Large intestine (tissue), 3 donors: ENCODE measurements around the gene LYPD5. TPM values are rescaled to one million over a fixed set of nuclear protein-coding genes. Genes with fewer than 3 reads are reported as not detected.
"Not testable (repeated sequence)": the region's sequence is repeated elsewhere in the genome, so short reads cannot be mapped to it uniquely, and the experiment has no call there.

Experiments used
- DNase-seq, 2 donors: peaks; one replicate each; pipeline versions ENCODE4 v3.0.0 to v3.0.0-alpha.2; 2013
- H3K27ac ChIP-seq: one replicate; pipeline ENCODE4 v1.5.1; 2013; ENCODE audit warnings: low read length
- H3K27me3 ChIP-seq: 2 replicates; pipeline ENCODE4 v1.6.1; 2013; ENCODE audit warnings: low read length; ENCODE audit not compliant: control insufficient read depth, insufficient read depth
- H3K36me3 ChIP-seq: 2 replicates; pipeline ENCODE4 v1.6.1; 2013; ENCODE audit warnings: low read length; ENCODE audit not compliant: control insufficient read depth, insufficient read depth
- H3K4me1 ChIP-seq: one replicate; pipeline ENCODE4 v1.6.1; 2013; ENCODE audit warnings: low read length; ENCODE audit not compliant: control insufficient read depth, insufficient read depth
- H3K4me3 ChIP-seq: one replicate; pipeline ENCODE4 v1.5.1; 2013; ENCODE audit warnings: low read length
- H3K9me3 ChIP-seq: one replicate; pipeline ENCODE4 v1.6.1; 2013; ENCODE audit warnings: mild to moderate bottlenecking, low read depth, low read length, moderate library complexity; ENCODE audit not compliant: control insufficient read depth
- WGBS: methylation state at CpG from one replicate; pipeline ENCODE4 v1.1.5; 2013; ENCODE audit warnings: low lambda C conversion rate; ENCODE audit not compliant: insufficient coverage; 5-methylcytosine and 5-hydroxymethylcytosine counted together
- polyA plus RNA-seq: library from polyadenylated mRNA; unstranded; fragments of 120-200 nt; gene quantifications from one replicate; pipeline ENCODE4 v1.2.1, GENCODE V29; 2013

The LYPD5 gene
- polyA plus RNA-seq, 1 donor = 0.81 TPM

- Histone ChIP-seq H3K27ac (no peak overlapping the region), H3K4me3 (no peak overlapping the region), H3K27me3 (peaks cover 5% of the 10 kb centered on the region), H3K36me3 (no peaks in the 10 kb centered on the region), H3K9me3 (no peaks in the 10 kb centered on the region), H3K4me1 (peaks cover 28% of the 10 kb centered on the region)
- no CpG with 5 or more reads among the region's 16 CpGs for WGBS
- DNase-seq = no peak
Measured at GRCh38 chr19:43779147-43779819, 23.0 kb downstream of the LYPD5 start.

DNA sequence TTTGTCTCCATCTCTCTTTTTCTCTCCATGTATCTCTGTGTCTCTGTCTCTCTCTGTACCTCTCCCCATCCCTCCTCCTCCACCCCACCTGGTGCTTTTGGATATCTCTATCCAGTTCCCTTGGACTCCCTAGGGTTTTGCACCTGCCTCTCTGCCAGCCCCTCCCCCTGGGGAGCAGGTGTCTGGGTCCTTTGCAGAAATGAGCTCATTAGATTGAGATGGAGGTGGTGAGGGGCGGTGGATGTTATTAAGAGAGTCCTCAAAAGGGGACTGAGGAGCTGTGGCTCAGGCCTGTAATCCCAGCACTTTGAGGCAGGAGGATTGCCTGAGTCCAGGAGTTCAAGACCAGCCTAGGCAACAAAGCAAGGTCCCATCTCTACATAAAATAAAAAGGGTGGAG lies 23.6 kb downstream of the LYPD5 start:
- WGBS = no CpG with 5 or more reads among the region's 1 CpG
- Histone ChIP-seq H3K4me3 (no peak overlapping the region), H3K27me3 (peaks cover 10% of the 10 kb centered on the region), H3K4me1 (peaks cover 34% of the 10 kb centered on the region), H3K36me3 (no peaks in the 10 kb centered on the region), H3K9me3 (no peaks in the 10 kb centered on the region), H3K27ac (no peak overlapping the region)
- no peak for DNase-seq

DNA sequence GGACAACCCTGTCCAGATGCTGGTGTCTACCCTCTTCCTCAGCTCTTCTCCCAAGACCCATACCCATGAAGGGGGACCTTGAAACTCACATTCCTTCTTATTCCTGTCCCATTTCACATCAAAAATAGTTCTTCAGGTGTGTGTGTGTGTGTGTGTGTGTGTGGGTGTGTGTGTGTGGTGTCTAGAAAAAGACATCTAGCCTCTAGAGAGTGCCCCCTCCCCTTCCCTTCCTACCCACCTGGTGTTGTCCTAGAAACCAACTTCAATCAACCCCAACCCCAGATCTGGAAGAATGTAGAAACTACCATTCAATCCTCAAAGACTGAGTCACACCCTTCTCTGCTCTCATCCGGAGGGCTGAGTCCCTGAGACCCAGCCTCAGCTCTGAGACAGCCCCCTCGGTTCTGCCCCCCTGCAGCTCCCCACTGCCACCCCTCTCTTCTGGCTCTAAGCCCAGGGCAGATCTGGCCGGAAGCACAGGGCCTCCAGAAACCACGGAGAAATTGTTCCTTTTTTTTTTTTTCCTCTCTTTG lies 25.0 kb downstream of the LYPD5 start:
- peaks cover 19% of the 10 kb centered on the region for H3K27me3 ChIP-seq
- H3K9me3 ChIP-seq = no peaks in the 10 kb centered on the region
- no peak overlapping the region for H3K27ac ChIP-seq
- WGBS = no CpG with 5 or more reads among the region's 4 CpGs
- H3K36me3 ChIP-seq = no peaks in the 10 kb centered on the region
- peaks cover 35% of the 10 kb centered on the region for H3K4me1 ChIP-seq
- no peak for DNase-seq
- no peak overlapping the region for H3K4me3 ChIP-seq

DNA sequence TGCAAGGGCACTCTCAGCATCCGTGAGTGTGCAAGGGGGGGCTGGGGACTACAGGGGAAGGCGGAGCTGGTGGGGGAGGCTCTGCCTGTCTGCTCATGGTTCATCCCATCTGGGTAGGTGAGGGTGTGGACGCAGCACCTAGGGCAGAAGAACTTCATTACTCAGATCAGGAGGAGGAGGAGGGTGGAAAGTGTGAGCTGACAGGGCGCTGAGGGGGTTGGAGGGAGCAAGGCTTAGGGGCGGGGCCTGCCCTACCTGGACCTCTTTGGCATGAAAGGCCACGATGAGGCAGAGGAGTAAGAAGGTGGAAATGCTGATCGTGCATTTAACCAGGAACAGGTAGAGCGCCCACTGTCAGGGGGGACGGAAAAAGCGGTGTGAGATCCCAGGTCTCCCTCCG lies 26.0 kb downstream of the LYPD5 start:
- 0% methylated on average over 1 of the region's 11 CpGs for WGBS
- Histone ChIP-seq H3K9me3 (no peaks in the 10 kb centered on the region), H3K27ac (no peak overlapping the region), H3K4me1 (peaks cover 35% of the 10 kb centered on the region), H3K4me3 (no peak overlapping the region), H3K36me3 (no peaks in the 10 kb centered on the region), H3K27me3 (peaks cover 19% of the 10 kb centered on the region)
- DNase-seq = no peak

DNA sequence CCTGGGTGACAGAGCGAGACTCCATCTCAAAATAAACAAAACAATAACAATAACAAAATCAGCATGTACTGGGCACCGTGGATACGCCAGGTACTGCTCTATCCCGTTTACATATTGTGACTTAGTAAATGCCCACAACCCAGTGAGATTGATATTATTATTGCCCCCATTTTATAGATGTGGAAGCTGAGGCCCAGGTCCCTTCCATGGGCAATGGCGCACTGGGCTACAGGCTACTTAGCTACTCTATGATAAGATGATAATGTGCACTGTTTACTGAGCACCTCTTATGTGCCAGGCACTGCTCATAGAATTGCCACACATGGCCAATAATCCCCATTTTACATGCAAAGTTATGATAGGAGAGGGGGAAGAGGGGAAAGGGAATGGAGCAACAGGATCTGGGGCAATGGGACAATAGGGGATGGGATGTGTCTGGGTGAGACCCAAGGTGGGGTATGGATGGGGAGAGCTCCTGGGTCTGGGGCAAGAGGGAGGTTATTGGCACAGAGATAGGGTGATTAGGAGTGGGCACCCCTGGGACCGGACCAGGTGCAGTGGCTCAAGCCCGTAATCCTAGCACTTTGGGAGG lies 26.9 kb downstream of the LYPD5 start:
- Histone ChIP-seq H3K9me3 (no peaks in the 10 kb centered on the region), H3K27ac (no peak overlapping the region), H3K4me3 (no peak overlapping the region), H3K36me3 (no peaks in the 10 kb centered on the region), H3K27me3 (peaks cover 19% of the 10 kb centered on the region), H3K4me1 (peaks cover 31% of the 10 kb centered on the region)
- WGBS = 80% methylated on average over 1 of the region's 7 CpGs
- DNase-seq = no peak

- Histone ChIP-seq H3K27me3 (peaks cover 19% of the 10 kb centered on the region), H3K4me1 (peaks cover 31% of the 10 kb centered on the region)
- not testable (repeated sequence) for H3K9me3 ChIP-seq, H3K27ac ChIP-seq, H3K4me3 ChIP-seq, H3K36me3 ChIP-seq, DNase-seq
- WGBS = no CpG with 5 or more reads among the region's 11 CpGs
Measured at GRCh38 chr19:43774940-43775258, 27.3 kb downstream of the LYPD5 start.

DNA sequence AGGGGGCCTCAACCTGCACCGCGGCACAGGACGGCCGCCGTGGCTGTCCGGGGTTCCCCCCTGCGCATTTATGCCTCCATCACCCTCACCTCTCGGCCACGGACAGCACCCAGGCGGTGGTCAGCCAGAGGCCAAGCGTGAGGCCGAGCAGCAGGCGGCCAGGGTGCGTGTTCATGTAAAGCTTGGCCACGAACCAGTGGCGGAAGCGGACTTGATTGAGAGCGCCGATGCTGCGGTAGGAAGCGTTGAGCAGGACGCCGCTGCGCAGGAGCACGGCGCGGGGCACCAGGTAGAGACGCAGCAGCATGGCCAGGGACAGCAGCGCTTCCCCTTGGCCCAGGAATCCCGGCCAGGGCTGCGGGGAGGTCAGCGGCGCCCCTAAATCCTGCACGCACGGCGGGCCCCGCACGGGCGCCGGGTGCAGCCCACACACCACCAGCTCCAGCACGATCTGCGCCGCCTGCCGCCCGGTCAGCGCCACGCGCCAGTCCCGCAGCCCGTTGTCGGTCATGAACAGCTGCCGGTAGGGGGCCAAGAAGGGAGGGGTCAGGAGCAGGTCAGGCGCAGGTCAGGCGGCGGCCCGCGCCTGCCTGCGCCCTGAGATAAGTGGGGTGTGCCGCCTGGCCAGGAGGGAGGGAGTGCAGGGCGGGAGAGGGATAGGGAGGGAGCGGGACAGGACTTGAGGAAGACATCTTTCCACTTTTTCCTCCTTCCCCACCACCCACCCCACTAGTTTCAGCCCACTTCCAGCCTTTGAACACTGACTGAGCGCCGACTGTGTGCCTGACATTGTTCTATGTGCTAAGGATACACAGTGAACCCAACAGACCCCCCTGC lies 27.9 kb downstream of the LYPD5 start:
- DNase-seq = peak; percentile 79 to 85
- peaks cover 26% of the 10 kb centered on the region for H3K4me1 ChIP-seq
- no CpG with 5 or more reads among the region's 63 CpGs for WGBS
- no peaks in the 10 kb centered on the region for H3K36me3 ChIP-seq
- no peak overlapping the region for H3K4me3 ChIP-seq
- peaks cover 19% of the 10 kb centered on the region for H3K27me3 ChIP-seq
- H3K9me3 ChIP-seq = no peaks in the 10 kb centered on the region
- H3K27ac ChIP-seq = no peak overlapping the region

- Histone ChIP-seq H3K4me1 (peaks cover 26% of the 10 kb centered on the region), H3K27me3 (peaks cover 19% of the 10 kb centered on the region), H3K9me3 (no peaks in the 10 kb centered on the region), H3K27ac (no peak overlapping the region), H3K36me3 (no peaks in the 10 kb centered on the region), H3K4me3 (no peak overlapping the region)
- no peak for DNase-seq
- WGBS = no CpG with 5 or more reads among the region's 5 CpGs
Measured at GRCh38 chr19:43773725-43774102, 28.5 kb downstream of the LYPD5 start.

DNA sequence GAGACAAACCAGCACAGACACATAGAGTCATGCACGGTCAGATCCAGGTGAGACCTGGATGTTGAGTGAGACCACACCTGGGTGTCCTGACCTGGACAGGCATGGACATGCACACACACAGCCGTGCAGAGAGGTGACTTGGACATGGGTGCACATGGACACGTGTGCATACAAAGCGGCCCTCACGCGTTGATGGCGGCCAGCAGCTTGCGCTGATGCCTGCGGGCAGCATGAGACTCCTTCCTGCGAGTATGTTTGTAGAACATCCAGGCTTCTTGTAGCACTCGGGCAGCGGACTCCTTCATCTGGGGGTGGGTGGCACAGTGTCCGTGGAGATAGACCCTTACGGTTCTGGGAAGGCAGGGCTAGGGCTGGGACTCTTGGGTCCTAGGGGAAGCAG lies 33.0 kb downstream of the LYPD5 start:
- Histone ChIP-seq H3K4me1 (peaks cover 14% of the 10 kb centered on the region), H3K27me3 (peaks cover 13% of the 10 kb centered on the region), H3K27ac (no peak overlapping the region), H3K36me3 (no peaks in the 10 kb centered on the region), H3K9me3 (no peaks in the 10 kb centered on the region), H3K4me3 (no peak overlapping the region)
- no CpG with 5 or more reads among the region's 14 CpGs for WGBS
- no peak for DNase-seq

- H3K9me3 ChIP-seq = no peaks in the 10 kb centered on the region
- DNase-seq = peak in 1 of 2 donors; percentile 32
- 60% methylated on average over 3 of the region's 15 CpGs for WGBS
- peaks cover 7% of the 10 kb centered on the region for H3K27me3 ChIP-seq
- no peak overlapping the region for H3K27ac ChIP-seq
- no peak overlapping the region for H3K4me3 ChIP-seq
- no peaks in the 10 kb centered on the region for H3K36me3 ChIP-seq
- H3K4me1 ChIP-seq = peaks cover 7% of the 10 kb centered on the region
Measured at GRCh38 chr19:43768273-43769050, 33.8 kb downstream of the LYPD5 start.
